B cell (primary cell): ENCODE results near the gene GATAD2A.

Source experiments
- EZH2 ChIP-seq: IDR thresholded peaks from 2 replicates; pipeline ENCODE4 v1.6.1; 2012; ENCODE audit warnings: borderline replicate concordance, low read depth, mild to moderate bottlenecking, moderate library complexity, low read length; ENCODE audit not compliant: insufficient read depth, poor library complexity, severe bottlenecking
- TF ChIP-seq, protein P1 (sequence below): fragments of 200-600 bp; IDR thresholded peaks from one replicate; pipeline ENCODE4 v1.8.0; 2022; ENCODE audit warnings: antibody characterized with exemption, mild to moderate bottlenecking

- TF ChIP-seq, protein P1, sequence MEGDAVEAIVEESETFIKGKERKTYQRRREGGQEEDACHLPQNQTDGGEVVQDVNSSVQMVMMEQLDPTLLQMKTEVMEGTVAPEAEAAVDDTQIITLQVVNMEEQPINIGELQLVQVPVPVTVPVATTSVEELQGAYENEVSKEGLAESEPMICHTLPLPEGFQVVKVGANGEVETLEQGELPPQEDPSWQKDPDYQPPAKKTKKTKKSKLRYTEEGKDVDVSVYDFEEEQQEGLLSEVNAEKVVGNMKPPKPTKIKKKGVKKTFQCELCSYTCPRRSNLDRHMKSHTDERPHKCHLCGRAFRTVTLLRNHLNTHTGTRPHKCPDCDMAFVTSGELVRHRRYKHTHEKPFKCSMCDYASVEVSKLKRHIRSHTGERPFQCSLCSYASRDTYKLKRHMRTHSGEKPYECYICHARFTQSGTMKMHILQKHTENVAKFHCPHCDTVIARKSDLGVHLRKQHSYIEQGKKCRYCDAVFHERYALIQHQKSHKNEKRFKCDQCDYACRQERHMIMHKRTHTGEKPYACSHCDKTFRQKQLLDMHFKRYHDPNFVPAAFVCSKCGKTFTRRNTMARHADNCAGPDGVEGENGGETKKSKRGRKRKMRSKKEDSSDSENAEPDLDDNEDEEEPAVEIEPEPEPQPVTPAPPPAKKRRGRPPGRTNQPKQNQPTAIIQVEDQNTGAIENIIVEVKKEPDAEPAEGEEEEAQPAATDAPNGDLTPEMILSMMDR: no peak
- TF ChIP-seq EZH2: no peak
Observed at GRCh38 chr19:19460761-19461265, 55.3 kb downstream of the GATAD2A start.
